Measurements from ENCODE around the gene DNM3.

Gene DNM3

GRCh38 chr1:172083191-172083590, 241.9 kb downstream of the DNM3 start:
- H3K4me3 ChIP-seq (ENCODE audit: low read depth, low read length), result no peak overlapping the region
- no peak for DNase-seq (ENCODE audit: low read depth)
- TF ChIP-seq, protein P1, sequence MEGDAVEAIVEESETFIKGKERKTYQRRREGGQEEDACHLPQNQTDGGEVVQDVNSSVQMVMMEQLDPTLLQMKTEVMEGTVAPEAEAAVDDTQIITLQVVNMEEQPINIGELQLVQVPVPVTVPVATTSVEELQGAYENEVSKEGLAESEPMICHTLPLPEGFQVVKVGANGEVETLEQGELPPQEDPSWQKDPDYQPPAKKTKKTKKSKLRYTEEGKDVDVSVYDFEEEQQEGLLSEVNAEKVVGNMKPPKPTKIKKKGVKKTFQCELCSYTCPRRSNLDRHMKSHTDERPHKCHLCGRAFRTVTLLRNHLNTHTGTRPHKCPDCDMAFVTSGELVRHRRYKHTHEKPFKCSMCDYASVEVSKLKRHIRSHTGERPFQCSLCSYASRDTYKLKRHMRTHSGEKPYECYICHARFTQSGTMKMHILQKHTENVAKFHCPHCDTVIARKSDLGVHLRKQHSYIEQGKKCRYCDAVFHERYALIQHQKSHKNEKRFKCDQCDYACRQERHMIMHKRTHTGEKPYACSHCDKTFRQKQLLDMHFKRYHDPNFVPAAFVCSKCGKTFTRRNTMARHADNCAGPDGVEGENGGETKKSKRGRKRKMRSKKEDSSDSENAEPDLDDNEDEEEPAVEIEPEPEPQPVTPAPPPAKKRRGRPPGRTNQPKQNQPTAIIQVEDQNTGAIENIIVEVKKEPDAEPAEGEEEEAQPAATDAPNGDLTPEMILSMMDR (IDR thresholded peaks at IDR 0.05; ENCODE audit: insufficient read depth, low read depth, low read length, missing control alignments), result no peak

DNA sequence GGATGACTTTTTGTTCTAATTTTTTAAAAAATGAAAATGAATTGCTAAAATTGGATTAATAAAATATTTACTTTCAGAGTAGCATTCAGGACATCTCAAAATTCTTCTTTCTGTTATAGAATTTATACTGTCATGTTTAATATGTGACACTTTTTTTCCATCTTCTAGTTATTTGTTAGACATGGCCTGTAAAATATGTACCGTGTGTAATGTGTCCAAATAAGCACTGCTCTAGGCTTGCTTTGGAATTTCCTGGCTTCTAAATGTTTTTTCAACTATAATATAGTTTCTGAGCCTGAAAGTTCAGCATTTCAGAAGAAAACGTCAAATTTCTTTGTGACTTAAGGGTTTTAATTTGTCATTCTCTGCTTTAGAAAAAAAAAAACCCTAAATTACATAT, 243.6 kb downstream of the DNM3 start:
- no peak for DNase-seq (ENCODE audit: low read depth)
- TF ChIP-seq, protein P1 (IDR thresholded peaks at IDR 0.05; ENCODE audit: insufficient read depth, low read depth, low read length, missing control alignments), result no peak

DNA sequence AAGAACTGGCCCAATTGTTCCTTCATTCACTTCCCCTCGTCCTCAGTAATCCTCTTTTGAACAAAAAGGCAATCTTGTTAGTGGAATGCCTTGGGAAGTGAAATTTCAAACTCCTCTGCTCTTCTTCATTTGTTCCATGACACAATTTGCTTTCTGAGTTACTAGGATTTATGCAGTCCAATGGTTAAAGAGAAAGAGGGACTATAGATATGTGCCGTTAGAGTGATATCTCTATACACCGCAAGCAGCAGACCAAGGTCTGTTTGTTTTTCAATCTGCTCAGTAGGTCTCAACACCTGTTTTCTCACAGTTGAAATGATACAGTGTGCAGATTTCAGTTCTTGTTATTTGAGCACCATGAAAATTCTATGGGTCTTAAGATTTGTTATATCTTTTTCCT, 244.0 kb downstream of the DNM3 start:
- DNase-seq (ENCODE audit: low read depth), result no peak
- TF ChIP-seq, protein P1 (IDR thresholded peaks at IDR 0.05; ENCODE audit: insufficient read depth, low read depth, low read length, missing control alignments), result no peak

More for the DNA sequence above, 243.6 kb downstream of the DNM3 start:
- no peak overlapping the region for H3K4me3 ChIP-seq (ENCODE audit: low read depth, low read length)

DNA sequence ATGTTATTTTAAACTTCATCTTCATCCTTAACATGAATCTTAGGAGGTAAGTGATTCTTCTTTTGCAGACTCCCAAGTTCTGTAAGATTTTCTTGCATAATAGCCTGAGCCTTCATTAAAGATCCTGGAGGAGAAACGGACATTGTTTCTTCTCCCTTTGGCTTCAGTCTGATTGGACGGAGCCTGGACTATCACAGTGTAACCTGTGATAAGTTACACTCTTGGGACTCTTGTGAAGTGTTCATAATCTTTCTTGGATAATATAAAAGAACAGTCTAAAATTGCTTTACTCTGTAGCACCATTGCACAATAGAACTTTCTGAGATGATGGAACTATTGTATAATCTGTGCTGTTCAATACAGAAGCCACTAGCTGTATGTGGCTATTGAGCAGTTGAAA, 244.8 kb downstream of the DNM3 start:
- DNase-seq (ENCODE audit: low read depth), result no peak
- no peak overlapping the region for H3K4me3 ChIP-seq (ENCODE audit: low read depth, low read length)
- TF ChIP-seq, protein P1 (IDR thresholded peaks at IDR 0.05; ENCODE audit: insufficient read depth, low read depth, low read length, missing control alignments), result no peak

More for the DNA sequence above, 244.0 kb downstream of the DNM3 start:
- H3K4me3 ChIP-seq (ENCODE audit: low read depth, low read length), result no peak overlapping the region

GRCh38 chr1:172088256-172088655, 247.0 kb downstream of the DNM3 start:
- TF ChIP-seq, protein P1 (IDR thresholded peaks at IDR 0.05; ENCODE audit: insufficient read depth, low read depth, low read length, missing control alignments), result no peak
- no peak for DNase-seq (ENCODE audit: low read depth)
- no peak overlapping the region for H3K4me3 ChIP-seq (ENCODE audit: low read depth, low read length)

GRCh38 chr1:172089768-172090510, 248.6 kb downstream of the DNM3 start:
- H3K4me3 ChIP-seq (ENCODE audit: low read depth, low read length), result no peak overlapping the region
- DNase-seq (ENCODE audit: low read depth), result peak; percentile 77
- TF ChIP-seq, protein P1 (IDR thresholded peaks at IDR 0.05; ENCODE audit: insufficient read depth, low read depth, low read length, missing control alignments), result peak; percentile 68

- TF ChIP-seq, protein P1 (IDR thresholded peaks at IDR 0.05; ENCODE audit: insufficient read depth, low read depth, low read length, missing control alignments), result no peak
- H3K4me3 ChIP-seq (ENCODE audit: low read depth, low read length), result no peak overlapping the region
Observed at GRCh38 chr1:172090511-172090817, 249.2 kb downstream of the DNM3 start.

More at GRCh38 chr1:172090511-172090817, 249.2 kb downstream of the DNM3 start:
- no peak for DNase-seq (ENCODE audit: low read depth)
